ENCODE measurements around the gene RBM24. TPM values are rescaled to one million over a fixed set of nuclear protein-coding genes. Genes with fewer than 3 reads are reported as not detected.
"Not testable (repeated sequence)": the region's sequence is repeated elsewhere in the genome, so short reads cannot be mapped to it uniquely, and the experiment has no call there.

Gene RBM24
- total RNA-seq, 2 donors from 2014 or later: 3.2 to 8.8 TPM

DNA sequence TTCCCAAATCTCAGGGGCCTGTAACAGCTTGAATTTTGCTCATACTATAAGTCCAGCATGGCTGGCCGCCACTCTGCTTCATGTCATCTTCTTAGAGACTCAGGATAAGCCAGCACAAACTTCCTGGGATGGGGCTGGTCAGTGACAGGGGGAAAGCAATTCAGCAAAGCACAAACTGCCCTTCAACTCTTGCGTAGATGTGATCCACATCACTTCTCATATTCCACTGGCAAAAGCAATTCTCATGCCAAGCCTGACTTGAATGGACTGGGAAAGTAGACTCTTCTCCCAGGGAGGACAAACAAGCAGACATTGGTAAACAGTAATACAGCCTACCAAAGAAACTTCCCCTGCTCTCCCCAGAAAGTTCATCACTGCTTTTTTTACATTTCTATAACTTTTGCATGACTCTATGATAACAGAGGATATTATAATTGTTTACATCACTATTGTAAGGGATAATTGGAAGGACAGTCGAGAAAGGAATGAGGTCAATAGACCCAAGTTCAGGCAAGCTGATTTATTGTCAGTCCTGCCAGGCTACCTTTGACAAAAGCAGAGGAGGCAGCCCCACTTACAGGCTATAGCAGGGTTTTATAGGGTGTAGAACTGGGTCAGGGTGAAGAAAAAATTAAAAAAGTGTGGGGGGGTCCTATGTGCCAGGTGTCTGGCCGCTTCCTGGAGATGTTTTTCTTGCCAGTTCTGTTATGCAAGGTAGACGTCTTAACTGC, 37.4 kb downstream of the RBM24 start:
- DNase-seq (no peak), ATAC-seq (no peak)
- intact Hi-C loops (cut with DNase I, micrococcal nuclease): no loop called here

DNA sequence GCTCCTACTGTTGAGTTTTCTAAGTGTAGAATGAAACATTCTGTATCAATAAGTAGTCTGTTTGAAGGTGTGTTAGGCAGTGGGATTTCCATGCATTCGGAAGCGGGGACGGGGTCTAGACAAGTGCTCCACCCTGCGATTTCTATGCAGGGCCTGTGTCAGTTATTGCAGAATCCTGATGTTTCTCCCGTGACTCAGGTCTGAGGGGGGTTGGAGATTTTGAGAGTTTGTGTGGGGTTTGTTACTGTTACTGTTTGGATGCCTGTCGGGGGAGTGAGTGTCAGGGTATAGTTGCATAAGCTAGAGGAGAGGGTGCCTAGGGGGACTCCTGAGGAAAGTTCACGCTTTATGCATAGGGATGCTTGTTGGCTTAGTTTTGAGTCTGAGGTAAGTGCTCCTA, 39.1 kb downstream of the RBM24 start:
- ATAC-seq; DNase-seq; intact Hi-C loops (cut with DNase I, micrococcal nuclease): not testable (repeated sequence)

DNA sequence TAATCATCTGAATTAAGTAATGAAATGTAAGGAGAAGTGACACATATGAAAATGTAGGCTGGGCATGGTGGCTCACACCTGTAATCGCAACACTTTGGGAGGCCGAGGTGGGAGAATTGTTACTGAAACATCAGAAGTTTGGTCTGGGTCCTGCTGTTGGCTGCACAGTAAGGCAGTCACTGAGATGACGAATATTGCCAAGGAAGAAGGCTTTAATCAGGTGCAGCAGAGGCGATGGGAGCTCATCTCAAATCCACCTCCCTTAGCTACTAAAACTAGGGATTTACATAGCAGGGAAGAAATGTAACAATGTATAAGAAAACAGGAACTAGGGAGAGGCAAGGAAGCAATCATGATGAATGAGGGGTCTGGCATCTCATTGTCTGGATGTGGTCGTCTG, 50.1 kb downstream of the RBM24 start:
- ATAC-seq (no peak), DNase-seq (no peak)
- intact Hi-C loops (cut with DNase I, micrococcal nuclease): no loop called here

DNA sequence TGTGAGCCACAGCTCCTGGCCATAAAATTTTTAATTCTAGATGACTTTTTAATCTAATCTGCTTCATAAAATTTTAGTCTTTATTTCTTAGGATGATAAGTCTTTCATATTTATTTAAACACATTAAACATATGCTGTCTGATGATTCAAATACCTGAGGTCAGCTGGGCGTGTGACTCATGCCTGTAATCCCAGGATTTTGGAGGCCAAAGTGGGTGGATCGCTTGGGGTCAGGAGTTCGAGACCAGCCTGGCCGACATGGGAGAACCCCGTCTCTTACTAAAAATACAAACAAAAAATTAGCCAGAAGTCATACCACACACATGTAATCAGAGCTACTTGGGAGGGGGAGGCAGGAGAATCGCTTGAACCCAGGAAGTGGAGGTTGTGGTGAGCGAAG, 53.1 kb downstream of the RBM24 start:
- ATAC-seq (no peak), DNase-seq (no peak)
- intact Hi-C loops (cut with DNase I, micrococcal nuclease): no loop called here

DNA sequence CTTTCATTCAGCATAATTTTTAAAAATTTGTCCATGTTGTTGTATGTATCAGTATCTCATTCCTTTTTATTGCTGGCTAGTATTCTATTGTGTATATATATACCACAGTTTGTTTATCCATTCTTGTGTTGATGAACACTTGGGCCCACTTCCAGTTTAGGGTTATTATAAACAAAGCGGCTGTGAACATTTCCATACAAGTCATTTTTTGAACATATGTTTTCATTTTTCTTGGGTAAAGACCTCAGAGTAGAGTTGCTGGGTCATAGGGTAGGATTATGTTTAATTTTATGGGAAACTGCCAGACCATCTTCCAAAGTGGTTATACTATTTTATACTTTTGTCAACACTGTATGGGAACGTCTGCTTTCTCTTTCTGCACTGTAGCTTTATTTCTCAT, 55.3 kb downstream of the RBM24 start:
- no peak for DNase-seq
- ATAC-seq: no peak
- intact Hi-C loops (cut with DNase I, micrococcal nuclease): no loop called here

DNA sequence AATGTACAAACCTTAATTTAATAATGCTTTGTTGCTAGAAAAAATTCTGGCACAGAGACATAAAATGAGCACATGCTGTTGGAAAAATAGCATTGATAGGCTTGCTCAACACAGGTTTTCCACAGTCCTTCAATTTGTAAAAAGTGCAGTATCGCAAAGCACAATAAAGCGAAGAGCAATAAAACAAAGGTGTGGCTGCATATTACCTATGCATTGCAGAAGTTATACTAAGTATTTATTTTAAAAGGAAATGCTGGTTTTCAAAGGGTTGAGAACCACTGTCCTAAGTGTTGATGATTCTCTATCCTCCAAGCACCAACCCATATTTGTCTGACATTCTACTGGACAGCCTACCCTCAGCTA, 58.1 kb downstream of the RBM24 start:
- intact Hi-C loops (cut with DNase I, micrococcal nuclease): no loop called here
- ATAC-seq (peak; percentile 92), DNase-seq (no peak)

DNA sequence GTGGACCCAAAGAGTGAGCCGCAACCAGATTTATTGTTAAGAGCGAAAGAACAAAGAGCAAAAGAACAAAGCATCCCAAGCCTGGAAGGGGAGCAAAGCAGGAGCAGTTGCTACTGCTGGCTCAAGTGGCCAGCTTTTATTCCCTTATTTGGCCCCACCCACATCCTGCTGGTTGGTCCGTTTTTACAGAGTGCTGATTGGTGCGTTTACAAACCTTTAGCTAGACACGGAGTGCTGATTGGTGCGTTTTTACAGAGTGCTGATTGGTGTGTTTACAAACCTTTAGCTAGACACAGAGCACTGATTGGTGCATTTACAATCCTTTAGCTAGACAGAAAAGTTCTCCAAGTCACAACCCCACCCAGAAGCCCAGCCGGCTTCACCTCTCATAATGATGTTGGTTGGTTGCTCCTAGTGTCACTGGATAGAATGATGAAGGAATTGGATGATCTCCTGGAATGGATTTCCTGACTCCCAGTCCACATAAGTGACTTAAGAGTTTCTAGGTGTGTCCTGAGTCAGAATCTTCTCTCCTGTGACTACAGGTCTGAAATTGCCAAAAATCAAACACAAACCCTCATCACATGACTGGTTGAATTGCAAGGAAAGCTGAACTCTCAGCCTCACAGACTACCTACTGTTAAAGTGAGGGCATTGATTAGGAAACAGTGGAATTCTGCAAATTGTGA, 60.1 kb downstream of the RBM24 start:
- intact Hi-C loops (cut with DNase I, micrococcal nuclease): no loop called here
- ATAC-seq (no peak), DNase-seq (no peak)

DNA sequence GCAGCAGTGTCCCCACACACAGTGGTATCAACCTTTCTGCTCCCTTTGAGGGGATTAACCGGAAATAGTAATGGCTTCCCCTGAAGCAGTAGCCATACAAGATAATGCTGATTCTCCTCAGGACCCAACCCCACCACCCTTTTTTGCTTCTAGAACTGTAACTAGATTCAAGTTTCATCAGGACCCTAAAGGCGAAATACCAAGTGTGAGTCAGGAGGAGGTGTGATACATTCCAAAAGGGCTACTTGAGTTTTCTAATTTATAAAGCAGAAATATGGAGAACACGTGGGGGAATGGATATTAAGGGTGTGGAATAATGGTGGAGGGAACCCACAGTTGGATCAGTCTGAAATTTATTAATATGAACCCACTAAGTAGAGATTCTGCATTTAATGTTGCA, 60.7 kb downstream of the RBM24 start:
- intact Hi-C loops (cut with DNase I, micrococcal nuclease): no loop called here
- ATAC-seq (no peak), DNase-seq (no peak)

DNA sequence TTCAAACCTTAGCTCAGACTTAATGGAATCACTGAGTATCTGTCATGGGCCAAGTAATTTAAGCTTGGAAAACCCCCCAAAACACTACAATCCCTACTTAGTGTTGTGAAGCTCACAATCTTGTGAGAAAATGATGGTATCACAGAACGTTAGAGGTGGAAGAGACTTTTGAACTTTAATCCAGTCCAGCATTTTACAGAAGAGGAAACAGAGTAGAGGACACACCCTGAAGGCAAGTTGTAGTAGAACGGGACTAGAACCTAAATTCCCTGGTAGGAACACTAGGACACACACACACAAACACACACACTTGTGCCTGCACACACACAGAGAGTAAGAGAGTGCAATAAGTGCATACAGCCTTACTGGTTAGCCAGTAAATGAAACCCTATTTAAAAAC, 62.1 kb downstream of the RBM24 start:
- no peak for DNase-seq
- ATAC-seq: peak; percentile 69

More for the DNA sequence above, 62.1 kb downstream of the RBM24 start:
- intact Hi-C loops (cut with DNase I, micrococcal nuclease): no loop called here

Other genes starting within 250 kb of the RBM24 start
- gene STMND1, start 179.3 kb upstream of the RBM24 start, total RNA-seq: 1 to 10 TPM in 1 of 2 donors, under 1 TPM in 1; 0.92 to 1.4 TPM
- gene CAP2, start 112.2 kb downstream of the RBM24 start, total RNA-seq: 1 to 10 TPM; 3.4 to 7.1 TPM

Data from left colon (tissue), 2 donors.